ENCODE data around the gene KNSTRN. TPM values are rescaled to one million over a fixed set of nuclear protein-coding genes. Genes with fewer than 3 reads are reported as not detected.

The KNSTRN gene
- total RNA-seq = 10 to 100 TPM; 14.8 to 16.6 TPM
- 10 to 100 TPM in 1 of 2 donors, 1 to 10 TPM in 1; 7.5 to 13.2 TPM for polyA plus RNA-seq
- long read RNA-seq, donor 1, transcript KNSTRN-201 (9 exons, 1,714 nt) = major isoform, 10 of 11 reads
- long read RNA-seq, donor 1, partial matches to known transcripts = 0 of 11 reads
- long read RNA-seq, donor 1, other reads (novel, unspliced or antisense) = 0 of 11 reads
- long read RNA-seq, donor 2, partial matches to known transcripts = 0 of 2 reads
- long read RNA-seq, donor 2, other reads (novel, unspliced or antisense) = 0 of 2 reads
- long read RNA-seq, donor 3, partial matches to known transcripts = 0 of 3 reads
- long read RNA-seq, donor 3, other reads (novel, unspliced or antisense) = 0 of 3 reads
- long read RNA-seq, donor 4, partial matches to known transcripts = 0 of 3 reads
- long read RNA-seq, donor 4, other reads (novel, unspliced or antisense) = 0 of 3 reads
- long read RNA-seq, donor 5, transcript KNSTRN-201 (9 exons, 1,714 nt) = major isoform, 15 of 15 reads
- long read RNA-seq, donor 5, partial matches to known transcripts = 0 of 15 reads
- long read RNA-seq, donor 5, other reads (novel, unspliced or antisense) = 0 of 15 reads

GRCh38 chr15:40382580-40383456 is at the start of gene KNSTRN:
TSS of gene KNSTRN (plus strand) at chr15:40382721. CDS start at chr15:40382836, 115 bp downstream.
- WGBS, 2 donors = 5 to 6% methylated on average over 54 to 57 of the region's 57 CpGs
- Histone ChIP-seq H3K27ac (ENCODE audit: low read depth in 1 of 2, low read length in 1 of 2) (peak within 1 kb of the TSS; percentile 25 to 55), H3K36me3 (ENCODE audit: control insufficient read depth in 4 of 4, insufficient read depth in 4 of 4, low read length in 4 of 4) (peaks cover 0 to 12% (median 2%) of the 10 kb centered on the region in 4 donors), H3K9me3 (ENCODE audit: control insufficient read depth in 4 of 4, insufficient read depth in 3 of 4, low read length in 3 of 4) (no peaks in the 10 kb centered on the region), H3K9ac (ENCODE audit: insufficient read depth in 1 of 2, low read length in 2 of 2) (peak within 1 kb of the TSS; percentile 67 to 71), H3K4me3 (peak within 1 kb of the TSS; percentile 57), H3K27me3 (ENCODE audit: control insufficient read depth in 3 of 3, insufficient read depth in 3 of 3, low read length in 2 of 3) (no peaks in the 10 kb centered on the region), H3K4me1 (ENCODE audit: control insufficient read depth in 5 of 5, insufficient read depth in 5 of 5, low read length in 5 of 5) (peaks cover 0 to 8% (median 4%) of the 10 kb centered on the region in 5 donors)
- ATAC-seq (ENCODE audit: insufficient read depth, low FRiP score) (peak; percentile 98), DNase-seq (peak; percentile 91 to 95 (median 93))
- TF ChIP-seq CTCF (IDR thresholded peaks at IDR 0.05; ENCODE audit: control extremely low read depth, extremely low read depth) = no peak

GRCh38 chr15:40333922-40334492 is 48.5 kb upstream of the KNSTRN start:
- H3K27me3 ChIP-seq (ENCODE audit: control insufficient read depth in 3 of 3, insufficient read depth in 3 of 3, low read length in 2 of 3) = no peaks in the 10 kb centered on the region
- peaks cover 0 to 18% (median 0%) of the 10 kb centered on the region in 4 donors for H3K36me3 ChIP-seq (ENCODE audit: control insufficient read depth in 4 of 4, insufficient read depth in 4 of 4, low read length in 4 of 4)
- H3K9ac ChIP-seq (ENCODE audit: insufficient read depth in 1 of 2, low read length in 2 of 2) = no peak overlapping the region
- H3K27ac ChIP-seq (ENCODE audit: low read depth in 1 of 2, low read length in 1 of 2) = peak overlapping the region; percentile 64 to 95
- no peak overlapping the region for H3K4me3 ChIP-seq
- DNase-seq (peak; percentile 65 to 81 (median 73)), ATAC-seq (ENCODE audit: insufficient read depth, low FRiP score) (peak; percentile 51)
- peaks cover 19 to 58% (median 37%) of the 10 kb centered on the region in 5 donors for H3K4me1 ChIP-seq (ENCODE audit: control insufficient read depth in 5 of 5, insufficient read depth in 5 of 5, low read length in 5 of 5)
- no peak for TF ChIP-seq CTCF (IDR thresholded peaks at IDR 0.05; ENCODE audit: control extremely low read depth, extremely low read depth)
- H3K9me3 ChIP-seq (ENCODE audit: control insufficient read depth in 4 of 4, insufficient read depth in 3 of 4, low read length in 3 of 4) = no peaks in the 10 kb centered on the region
- WGBS, 2 donors = 10 to 19% methylated on average over 12 of the region's 12 CpGs

GRCh38 chr15:40334541-40334940 is 48.0 kb upstream of the KNSTRN start:
- H3K4me3 ChIP-seq = no peak overlapping the region
- no peak for ATAC-seq (ENCODE audit: insufficient read depth, low FRiP score)
- H3K27me3 ChIP-seq (ENCODE audit: control insufficient read depth in 3 of 3, insufficient read depth in 3 of 3, low read length in 2 of 3) = no peaks in the 10 kb centered on the region
- peaks cover 0 to 18% (median 0%) of the 10 kb centered on the region in 4 donors for H3K36me3 ChIP-seq (ENCODE audit: control insufficient read depth in 4 of 4, insufficient read depth in 4 of 4, low read length in 4 of 4)
- no peaks in the 10 kb centered on the region for H3K9me3 ChIP-seq (ENCODE audit: control insufficient read depth in 4 of 4, insufficient read depth in 3 of 4, low read length in 3 of 4)
- H3K4me1 ChIP-seq (ENCODE audit: control insufficient read depth in 5 of 5, insufficient read depth in 5 of 5, low read length in 5 of 5) = peaks cover 19 to 64% (median 39%) of the 10 kb centered on the region in 5 donors
- H3K27ac ChIP-seq (ENCODE audit: low read depth in 1 of 2, low read length in 1 of 2) = peak overlapping the region; percentile 35 to 95
- DNase-seq = no peak
- no peak overlapping the region for H3K9ac ChIP-seq (ENCODE audit: insufficient read depth in 1 of 2, low read length in 2 of 2)
- WGBS, 2 donors = 63 to 72% methylated on average over 3 of the region's 3 CpGs
- TF ChIP-seq CTCF (IDR thresholded peaks at IDR 0.05; ENCODE audit: control extremely low read depth, extremely low read depth) = no peak

Measured in lung (tissue), 16 donors.